ENCODE results near the gene ARHGAP8. TPM values are rescaled to one million over a fixed set of nuclear protein-coding genes. Genes with fewer than 3 reads are reported as not detected.

ARHGAP8 gene
- total RNA-seq, 1 donor from 2014 or later: 1.4 TPM

GRCh38 chr22:44773082-44773481 lies 20.7 kb downstream of the ARHGAP8 start:
- no peaks in the 10 kb centered on the region for H3K4me1 Mint-ChIP-seq (ENCODE audit: low read depth)
- no peak overlapping the region for H3K27ac Mint-ChIP-seq
- no peak for DNase-seq (ENCODE audit: low spot score)
- H3K9me3 Mint-ChIP-seq: peaks cover 13% of the 10 kb centered on the region
- intact Hi-C loops (cut with micrococcal nuclease): no loop called here
- H3K4me3 Mint-ChIP-seq: no peak overlapping the region
- peaks cover 4% of the 10 kb centered on the region for H3K27me3 Mint-ChIP-seq (ENCODE audit: insufficient read depth)
- H3K36me3 Mint-ChIP-seq (ENCODE audit: low read depth): no peaks in the 10 kb centered on the region

GRCh38 chr22:44775862-44776261 lies 23.5 kb downstream of the ARHGAP8 start:
- peaks cover 4% of the 10 kb centered on the region for H3K27me3 Mint-ChIP-seq (ENCODE audit: insufficient read depth)
- intact Hi-C loops (cut with micrococcal nuclease): no loop called here
- H3K36me3 Mint-ChIP-seq (ENCODE audit: low read depth): no peaks in the 10 kb centered on the region
- no peak overlapping the region for H3K4me3 Mint-ChIP-seq
- DNase-seq (ENCODE audit: low spot score): no peak
- H3K4me1 Mint-ChIP-seq (ENCODE audit: low read depth): no peaks in the 10 kb centered on the region
- peaks cover 11% of the 10 kb centered on the region for H3K9me3 Mint-ChIP-seq
- H3K27ac Mint-ChIP-seq: no peak overlapping the region

- no peak for DNase-seq (ENCODE audit: low spot score)
- intact Hi-C loops (cut with micrococcal nuclease): no loop called here
- Mint-ChIP-seq H3K27me3 (ENCODE audit: insufficient read depth) (peaks cover 3% of the 10 kb centered on the region), H3K4me1 (ENCODE audit: low read depth) (no peaks in the 10 kb centered on the region), H3K36me3 (ENCODE audit: low read depth) (no peaks in the 10 kb centered on the region), H3K27ac (no peak overlapping the region), H3K9me3 (peaks cover 11% of the 10 kb centered on the region), H3K4me3 (no peak overlapping the region)
Measured at GRCh38 chr22:44776605-44777363, 24.4 kb downstream of the ARHGAP8 start.

- H3K27ac Mint-ChIP-seq: no peak overlapping the region
- H3K9me3 Mint-ChIP-seq: peaks cover 10% of the 10 kb centered on the region
- intact Hi-C loops (cut with micrococcal nuclease): no loop called here
- H3K27me3 Mint-ChIP-seq (ENCODE audit: insufficient read depth): no peaks in the 10 kb centered on the region
- H3K4me3 Mint-ChIP-seq: no peak overlapping the region
- no peaks in the 10 kb centered on the region for H3K36me3 Mint-ChIP-seq (ENCODE audit: low read depth)
- no peak for DNase-seq (ENCODE audit: low spot score)
- H3K4me1 Mint-ChIP-seq (ENCODE audit: low read depth): no peaks in the 10 kb centered on the region
Measured at GRCh38 chr22:44777364-44777755, 25.0 kb downstream of the ARHGAP8 start.

- no peak overlapping the region for H3K27ac Mint-ChIP-seq
- no peaks in the 10 kb centered on the region for H3K36me3 Mint-ChIP-seq (ENCODE audit: low read depth)
- H3K4me1 Mint-ChIP-seq (ENCODE audit: low read depth): no peaks in the 10 kb centered on the region
- H3K27me3 Mint-ChIP-seq (ENCODE audit: insufficient read depth): no peaks in the 10 kb centered on the region
- no peaks in the 10 kb centered on the region for H3K9me3 Mint-ChIP-seq
- no peak for DNase-seq (ENCODE audit: low spot score)
- intact Hi-C loops (cut with micrococcal nuclease): no loop called here
- no peak overlapping the region for H3K4me3 Mint-ChIP-seq
Measured at GRCh38 chr22:44780876-44781449, 28.6 kb downstream of the ARHGAP8 start.

- Mint-ChIP-seq H3K36me3 (ENCODE audit: low read depth) (no peaks in the 10 kb centered on the region), H3K4me1 (ENCODE audit: low read depth) (no peaks in the 10 kb centered on the region), H3K27me3 (ENCODE audit: insufficient read depth) (no peaks in the 10 kb centered on the region), H3K4me3 (no peak overlapping the region), H3K27ac (no peak overlapping the region), H3K9me3 (no peaks in the 10 kb centered on the region)
- DNase-seq (ENCODE audit: low spot score): no peak
- intact Hi-C loops (cut with micrococcal nuclease): no loop called here
Measured at GRCh38 chr22:44782363-44782963, 30.1 kb downstream of the ARHGAP8 start.

GRCh38 chr22:44783091-44783490 lies 30.7 kb downstream of the ARHGAP8 start:
- no peaks in the 10 kb centered on the region for H3K36me3 Mint-ChIP-seq (ENCODE audit: low read depth)
- no peaks in the 10 kb centered on the region for H3K4me1 Mint-ChIP-seq (ENCODE audit: low read depth)
- H3K27me3 Mint-ChIP-seq (ENCODE audit: insufficient read depth): no peaks in the 10 kb centered on the region
- no peaks in the 10 kb centered on the region for H3K9me3 Mint-ChIP-seq
- H3K4me3 Mint-ChIP-seq: no peak overlapping the region
- no peak overlapping the region for H3K27ac Mint-ChIP-seq
- DNase-seq (ENCODE audit: low spot score): no peak
- intact Hi-C loops (cut with micrococcal nuclease): no loop called here

- H3K36me3 Mint-ChIP-seq (ENCODE audit: low read depth): no peaks in the 10 kb centered on the region
- no peak overlapping the region for H3K4me3 Mint-ChIP-seq
- H3K27me3 Mint-ChIP-seq (ENCODE audit: insufficient read depth): no peaks in the 10 kb centered on the region
- no peaks in the 10 kb centered on the region for H3K9me3 Mint-ChIP-seq
- no peak for DNase-seq (ENCODE audit: low spot score)
- no peaks in the 10 kb centered on the region for H3K4me1 Mint-ChIP-seq (ENCODE audit: low read depth)
- no peak overlapping the region for H3K27ac Mint-ChIP-seq
- intact Hi-C loops (cut with micrococcal nuclease): no loop called here
Measured at GRCh38 chr22:44783581-44783980, 31.2 kb downstream of the ARHGAP8 start.

- H3K4me3 Mint-ChIP-seq: no peak overlapping the region
- intact Hi-C loops (cut with micrococcal nuclease): no loop called here
- no peaks in the 10 kb centered on the region for H3K36me3 Mint-ChIP-seq (ENCODE audit: low read depth)
- H3K27ac Mint-ChIP-seq: no peak overlapping the region
- H3K4me1 Mint-ChIP-seq (ENCODE audit: low read depth): no peaks in the 10 kb centered on the region
- no peak for DNase-seq (ENCODE audit: low spot score)
- no peaks in the 10 kb centered on the region for H3K27me3 Mint-ChIP-seq (ENCODE audit: insufficient read depth)
- H3K9me3 Mint-ChIP-seq: no peaks in the 10 kb centered on the region
Measured at GRCh38 chr22:44786136-44786535, 33.8 kb downstream of the ARHGAP8 start.

GRCh38 chr22:44786610-44787009 lies 34.2 kb downstream of the ARHGAP8 start:
- intact Hi-C loops (cut with micrococcal nuclease): no loop called here
- Mint-ChIP-seq H3K27ac (no peak overlapping the region), H3K36me3 (ENCODE audit: low read depth) (no peaks in the 10 kb centered on the region), H3K9me3 (no peaks in the 10 kb centered on the region), H3K4me3 (no peak overlapping the region), H3K4me1 (ENCODE audit: low read depth) (no peaks in the 10 kb centered on the region), H3K27me3 (ENCODE audit: insufficient read depth) (no peaks in the 10 kb centered on the region)
- no peak for DNase-seq (ENCODE audit: low spot score)

GRCh38 chr22:44787832-44788231 lies 35.5 kb downstream of the ARHGAP8 start:
- H3K4me1 Mint-ChIP-seq (ENCODE audit: low read depth): no peaks in the 10 kb centered on the region
- intact Hi-C loops (cut with micrococcal nuclease): no loop called here
- no peaks in the 10 kb centered on the region for H3K36me3 Mint-ChIP-seq (ENCODE audit: low read depth)
- DNase-seq (ENCODE audit: low spot score): no peak
- H3K27ac Mint-ChIP-seq: no peak overlapping the region
- no peaks in the 10 kb centered on the region for H3K27me3 Mint-ChIP-seq (ENCODE audit: insufficient read depth)
- H3K4me3 Mint-ChIP-seq: no peak overlapping the region
- H3K9me3 Mint-ChIP-seq: no peaks in the 10 kb centered on the region

GRCh38 chr22:44793106-44793505 lies 40.7 kb downstream of the ARHGAP8 start:
- Mint-ChIP-seq H3K36me3 (ENCODE audit: low read depth) (no peaks in the 10 kb centered on the region), H3K27me3 (ENCODE audit: insufficient read depth) (no peaks in the 10 kb centered on the region), H3K9me3 (no peaks in the 10 kb centered on the region), H3K4me1 (ENCODE audit: low read depth) (no peaks in the 10 kb centered on the region), H3K4me3 (no peak overlapping the region), H3K27ac (no peak overlapping the region)
- no peak for DNase-seq (ENCODE audit: low spot score)
- intact Hi-C loops (cut with micrococcal nuclease): no loop called here

- H3K27me3 Mint-ChIP-seq (ENCODE audit: insufficient read depth): no peaks in the 10 kb centered on the region
- H3K4me3 Mint-ChIP-seq: no peak overlapping the region
- H3K4me1 Mint-ChIP-seq (ENCODE audit: low read depth): no peaks in the 10 kb centered on the region
- H3K9me3 Mint-ChIP-seq: no peaks in the 10 kb centered on the region
- H3K36me3 Mint-ChIP-seq (ENCODE audit: low read depth): no peaks in the 10 kb centered on the region
- no peak for DNase-seq (ENCODE audit: low spot score)
- intact Hi-C loops (cut with micrococcal nuclease): no loop called here
- H3K27ac Mint-ChIP-seq: no peak overlapping the region
Measured at GRCh38 chr22:44793506-44794172, 41.3 kb downstream of the ARHGAP8 start.
